SKM-1 treated with dmso at 0.1 percent for 144 hours (cell line): ENCODE measurements around the gene TRAPPC2L.

Experiments
- DNase-seq: peaks from one replicate; lab custom pipeline; 2025; ENCODE audit not compliant: unreplicated experiment; lab: John Stamatoyannopoulos, UW

TRAPPC2L gene

DNA sequence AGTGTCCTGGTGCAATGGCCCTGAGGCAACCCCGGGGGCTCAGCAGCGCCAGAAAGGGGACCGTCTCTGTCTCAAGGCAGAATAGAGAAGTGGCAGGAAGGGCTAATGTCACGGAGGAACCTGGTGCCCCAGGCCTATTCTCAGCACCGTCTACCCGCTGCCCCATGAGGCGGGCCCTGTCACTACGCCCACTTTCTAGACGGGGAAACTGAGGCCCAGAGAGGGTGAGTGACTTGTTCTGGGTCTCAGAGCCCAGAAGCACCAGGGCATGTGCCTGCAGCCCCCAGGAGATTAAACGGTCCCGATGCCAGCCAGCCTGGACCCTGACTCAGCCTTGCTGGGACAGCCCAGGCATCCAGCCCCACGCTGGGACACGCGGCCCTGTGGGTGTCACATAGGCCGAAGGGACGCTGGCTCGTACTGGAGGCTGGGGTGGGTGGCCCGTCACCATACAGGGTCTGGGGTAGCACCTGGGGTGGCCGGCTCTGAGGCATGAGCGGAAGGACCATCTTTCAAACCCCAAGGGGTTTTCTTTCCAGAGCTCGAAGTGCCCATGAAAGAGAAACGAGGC is 49.7 kb downstream of the TRAPPC2L start:
- no peak for DNase-seq

DNA sequence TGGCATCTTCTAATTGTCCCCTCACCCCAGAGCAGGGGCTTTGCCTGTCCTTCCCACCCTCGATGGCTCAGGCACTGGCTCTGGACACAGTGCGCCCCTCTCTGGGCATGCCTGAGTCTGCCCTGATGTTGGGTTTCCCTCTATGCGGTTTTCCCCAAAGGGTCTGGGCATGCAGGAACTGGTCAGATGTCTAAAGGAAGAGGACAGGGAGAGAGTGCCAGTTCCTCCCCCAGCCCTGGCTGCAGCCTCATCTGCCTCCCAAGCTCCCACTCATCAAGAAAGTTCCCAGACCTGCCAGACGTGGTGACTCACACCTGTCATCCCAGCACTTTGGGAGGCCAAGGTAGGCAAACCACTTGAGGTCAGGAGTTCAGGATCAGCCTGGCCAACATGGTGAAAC is 50.8 kb downstream of the TRAPPC2L start:
- no peak for DNase-seq

DNA sequence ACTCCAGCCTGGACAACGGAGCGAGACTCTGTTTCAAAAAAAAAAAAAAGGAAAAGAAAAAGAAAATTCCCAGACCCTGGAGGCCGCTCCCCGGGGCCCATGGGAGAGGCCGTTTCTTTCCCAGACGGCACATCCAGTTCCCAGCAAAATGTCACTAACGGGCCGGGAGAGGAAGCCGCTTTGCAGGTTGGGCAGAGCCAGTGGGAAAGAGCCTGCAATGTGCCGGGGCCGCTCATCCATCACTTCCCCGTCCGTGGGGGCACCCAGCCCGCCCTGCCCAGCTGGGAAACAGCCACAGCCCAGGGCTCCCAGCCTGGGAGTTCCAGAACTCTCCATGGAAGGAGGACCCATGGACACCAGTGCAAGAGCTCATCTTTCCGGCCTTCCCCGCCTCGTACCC is 51.4 kb downstream of the TRAPPC2L start:
- DNase-seq = no peak

GRCh38 chr16:88909431-88910210 is 52.7 kb downstream of the TRAPPC2L start:
- DNase-seq = no peak

DNA sequence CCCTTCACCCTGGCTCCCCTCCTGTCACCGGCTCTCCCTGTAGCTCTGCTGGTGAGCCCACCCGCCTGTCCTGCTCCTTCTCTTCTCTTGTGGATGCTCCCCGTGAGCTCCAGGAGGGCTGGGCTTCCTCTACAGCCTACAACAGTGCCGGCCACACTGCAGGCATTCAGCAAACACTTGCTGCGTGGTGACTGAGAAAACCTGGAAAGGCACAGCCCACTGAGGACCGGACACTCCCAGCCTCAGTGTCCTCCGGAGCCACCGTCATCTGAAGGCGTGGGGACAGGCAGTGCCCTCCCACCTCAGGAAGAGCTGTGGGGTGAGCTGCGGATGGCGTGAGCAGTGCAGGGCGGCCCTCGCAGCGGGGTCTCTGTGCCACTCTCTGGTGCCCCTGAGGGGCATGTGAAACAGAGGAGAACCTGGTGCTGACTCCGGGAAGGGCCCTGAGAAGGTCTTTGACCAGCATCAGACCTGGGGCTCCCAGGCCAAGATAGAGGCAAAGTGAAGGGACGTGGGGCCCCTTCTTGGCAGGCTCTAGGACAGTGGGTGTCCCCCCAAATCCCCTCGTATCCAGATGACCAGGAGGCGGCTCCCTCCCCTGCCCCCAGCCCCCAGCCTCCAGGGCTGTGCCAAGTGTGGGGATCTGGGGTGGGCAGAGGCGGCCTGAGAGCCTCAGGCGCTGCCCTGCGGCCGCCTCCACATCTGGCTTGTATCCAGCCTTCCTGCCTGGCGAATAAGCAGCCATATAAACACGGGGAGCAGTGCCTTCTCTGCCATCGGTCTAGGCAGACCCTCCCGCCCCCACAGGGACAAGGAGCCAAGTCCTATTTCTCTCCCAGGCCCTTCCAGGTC is 53.6 kb downstream of the TRAPPC2L start:
- DNase-seq = no peak

GRCh38 chr16:88911136-88911945 is 54.4 kb downstream of the TRAPPC2L start:
- no peak for DNase-seq

DNA sequence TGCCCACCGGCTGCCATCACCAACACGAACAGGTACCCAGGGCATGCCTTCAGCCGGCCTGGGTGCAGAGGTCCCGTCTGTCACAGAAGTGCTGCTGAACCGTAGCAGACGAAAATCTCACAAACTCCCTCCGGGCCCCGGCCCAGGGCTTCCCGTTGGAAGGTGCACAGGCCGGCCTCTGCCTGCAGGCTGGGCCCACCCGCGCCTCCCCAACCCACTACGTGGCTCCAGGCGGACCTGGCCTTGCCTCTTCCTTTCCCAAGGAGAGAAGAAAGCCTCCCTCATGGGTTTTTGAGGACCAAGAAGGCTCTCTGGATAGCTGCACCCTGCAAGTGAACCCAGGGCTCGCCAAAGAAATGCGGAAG is 55.0 kb downstream of the TRAPPC2L start:
- DNase-seq = no peak
